ENCODE measurements around the gene ZFYVE21.

The ZFYVE21 gene

DNA sequence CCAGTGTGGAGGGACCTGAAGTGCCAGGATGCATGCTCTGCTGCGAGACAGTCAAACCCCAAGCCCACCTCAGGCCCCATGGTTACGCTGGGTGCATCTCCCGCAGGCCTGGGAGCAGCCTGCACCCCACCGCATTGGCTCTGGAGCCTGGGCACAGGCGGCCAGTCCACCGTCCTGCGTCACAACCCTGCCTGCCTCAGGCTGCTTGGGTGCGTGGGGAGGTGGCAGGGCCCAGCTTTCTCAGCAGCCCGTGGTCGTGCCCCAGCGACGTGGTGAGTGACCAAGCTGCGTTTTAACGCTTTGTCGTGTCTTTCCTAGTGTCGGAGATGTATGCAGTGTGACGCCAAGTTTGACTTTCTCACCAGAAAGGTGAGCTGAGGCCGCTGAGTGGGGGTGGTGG is 10.9 kb downstream of the ZFYVE21 start:
- TF ChIP-seq, protein P1, sequence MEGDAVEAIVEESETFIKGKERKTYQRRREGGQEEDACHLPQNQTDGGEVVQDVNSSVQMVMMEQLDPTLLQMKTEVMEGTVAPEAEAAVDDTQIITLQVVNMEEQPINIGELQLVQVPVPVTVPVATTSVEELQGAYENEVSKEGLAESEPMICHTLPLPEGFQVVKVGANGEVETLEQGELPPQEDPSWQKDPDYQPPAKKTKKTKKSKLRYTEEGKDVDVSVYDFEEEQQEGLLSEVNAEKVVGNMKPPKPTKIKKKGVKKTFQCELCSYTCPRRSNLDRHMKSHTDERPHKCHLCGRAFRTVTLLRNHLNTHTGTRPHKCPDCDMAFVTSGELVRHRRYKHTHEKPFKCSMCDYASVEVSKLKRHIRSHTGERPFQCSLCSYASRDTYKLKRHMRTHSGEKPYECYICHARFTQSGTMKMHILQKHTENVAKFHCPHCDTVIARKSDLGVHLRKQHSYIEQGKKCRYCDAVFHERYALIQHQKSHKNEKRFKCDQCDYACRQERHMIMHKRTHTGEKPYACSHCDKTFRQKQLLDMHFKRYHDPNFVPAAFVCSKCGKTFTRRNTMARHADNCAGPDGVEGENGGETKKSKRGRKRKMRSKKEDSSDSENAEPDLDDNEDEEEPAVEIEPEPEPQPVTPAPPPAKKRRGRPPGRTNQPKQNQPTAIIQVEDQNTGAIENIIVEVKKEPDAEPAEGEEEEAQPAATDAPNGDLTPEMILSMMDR (conservative IDR thresholded peaks at IDR 0.05; ENCODE audit: low read depth, low read length), result no peak
- H3K4me3 ChIP-seq (ENCODE audit: low read length), result no peak overlapping the region
- DNase-seq (ENCODE audit: low read depth), result no peak

DNA sequence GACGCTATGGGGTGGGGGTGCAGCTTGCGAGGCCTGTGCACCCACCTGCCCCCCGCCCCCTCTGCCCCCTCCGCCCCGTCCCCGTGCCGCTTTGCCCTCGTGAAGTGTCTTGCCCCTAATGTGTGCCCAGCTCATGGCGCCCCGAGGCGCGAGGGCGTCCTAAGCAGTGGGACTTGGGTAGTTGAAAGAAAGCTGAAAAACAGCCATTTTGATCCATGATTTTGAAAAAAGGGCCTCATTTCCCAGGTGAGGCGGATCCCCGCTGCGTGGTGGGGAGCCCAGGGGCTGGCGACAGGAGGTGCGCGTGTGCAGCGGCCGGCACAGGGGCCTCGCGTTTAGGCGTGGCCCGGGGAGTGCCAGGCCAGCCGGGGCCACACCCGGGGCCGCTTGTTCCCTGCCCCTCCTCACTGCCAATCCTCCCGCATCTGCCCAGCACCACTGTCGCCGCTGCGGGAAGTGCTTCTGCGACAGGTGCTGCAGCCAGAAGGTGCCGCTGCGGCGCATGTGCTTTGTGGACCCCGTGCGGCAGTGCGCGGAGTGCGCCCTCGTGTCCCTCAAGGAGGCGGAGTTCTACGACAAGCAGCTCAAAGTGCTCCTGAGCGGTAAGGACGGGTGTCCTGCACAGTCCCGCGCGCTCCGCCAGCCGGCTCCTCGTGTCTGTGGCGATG is 11.8 kb downstream of the ZFYVE21 start:
- H3K4me3 ChIP-seq (ENCODE audit: low read length), result no peak overlapping the region
- no peak for DNase-seq (ENCODE audit: low read depth)
- TF ChIP-seq, protein P1 (conservative IDR thresholded peaks at IDR 0.05; ENCODE audit: low read depth, low read length), result peak; percentile 45

DNA sequence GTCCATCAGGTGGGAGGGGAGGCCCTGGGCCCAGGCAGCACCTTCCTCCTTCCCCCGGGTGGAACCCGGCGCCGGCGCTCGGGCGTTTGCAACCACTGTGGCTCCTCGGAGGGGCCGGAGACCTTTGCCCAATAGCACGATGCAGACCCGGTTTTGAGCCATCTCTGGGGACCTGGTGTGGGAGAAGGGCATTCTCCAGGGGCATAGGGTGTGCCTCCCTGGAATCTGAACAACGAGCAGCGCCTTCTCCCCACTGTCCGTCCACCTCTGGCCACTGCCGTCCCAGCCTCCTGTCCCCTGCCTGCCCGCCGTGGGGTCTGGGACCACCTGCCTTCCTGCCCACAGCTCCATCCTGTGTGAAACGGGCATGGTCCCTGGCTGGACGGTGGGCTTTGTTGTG is 12.5 kb downstream of the ZFYVE21 start:
- H3K4me3 ChIP-seq (ENCODE audit: low read length), result no peak overlapping the region
- TF ChIP-seq, protein P1 (conservative IDR thresholded peaks at IDR 0.05; ENCODE audit: low read depth, low read length), result no peak
- no peak for DNase-seq (ENCODE audit: low read depth)

DNA sequence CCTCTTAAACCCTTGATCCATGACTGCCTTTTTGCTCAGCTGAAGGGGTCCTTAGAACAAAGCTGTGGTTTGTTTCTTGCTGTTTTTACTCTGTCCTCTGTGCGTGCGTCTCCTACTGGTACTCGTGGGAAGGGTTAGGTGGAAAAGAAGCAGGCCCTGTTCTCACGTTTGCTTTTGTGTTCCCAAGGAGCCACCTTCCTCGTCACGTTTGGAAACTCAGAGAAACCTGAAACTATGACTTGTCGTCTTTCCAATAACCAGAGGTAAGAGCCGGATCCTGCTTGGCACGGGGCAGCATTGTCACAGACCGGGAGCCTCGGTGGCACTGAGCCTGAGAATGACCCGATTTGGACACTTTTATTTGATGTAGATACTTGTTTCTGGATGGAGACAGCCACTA is 13.1 kb downstream of the ZFYVE21 start:
- no peak overlapping the region for H3K4me3 ChIP-seq (ENCODE audit: low read length)
- no peak for DNase-seq (ENCODE audit: low read depth)
- TF ChIP-seq, protein P1 (conservative IDR thresholded peaks at IDR 0.05; ENCODE audit: low read depth, low read length), result peak; percentile 34

DNA sequence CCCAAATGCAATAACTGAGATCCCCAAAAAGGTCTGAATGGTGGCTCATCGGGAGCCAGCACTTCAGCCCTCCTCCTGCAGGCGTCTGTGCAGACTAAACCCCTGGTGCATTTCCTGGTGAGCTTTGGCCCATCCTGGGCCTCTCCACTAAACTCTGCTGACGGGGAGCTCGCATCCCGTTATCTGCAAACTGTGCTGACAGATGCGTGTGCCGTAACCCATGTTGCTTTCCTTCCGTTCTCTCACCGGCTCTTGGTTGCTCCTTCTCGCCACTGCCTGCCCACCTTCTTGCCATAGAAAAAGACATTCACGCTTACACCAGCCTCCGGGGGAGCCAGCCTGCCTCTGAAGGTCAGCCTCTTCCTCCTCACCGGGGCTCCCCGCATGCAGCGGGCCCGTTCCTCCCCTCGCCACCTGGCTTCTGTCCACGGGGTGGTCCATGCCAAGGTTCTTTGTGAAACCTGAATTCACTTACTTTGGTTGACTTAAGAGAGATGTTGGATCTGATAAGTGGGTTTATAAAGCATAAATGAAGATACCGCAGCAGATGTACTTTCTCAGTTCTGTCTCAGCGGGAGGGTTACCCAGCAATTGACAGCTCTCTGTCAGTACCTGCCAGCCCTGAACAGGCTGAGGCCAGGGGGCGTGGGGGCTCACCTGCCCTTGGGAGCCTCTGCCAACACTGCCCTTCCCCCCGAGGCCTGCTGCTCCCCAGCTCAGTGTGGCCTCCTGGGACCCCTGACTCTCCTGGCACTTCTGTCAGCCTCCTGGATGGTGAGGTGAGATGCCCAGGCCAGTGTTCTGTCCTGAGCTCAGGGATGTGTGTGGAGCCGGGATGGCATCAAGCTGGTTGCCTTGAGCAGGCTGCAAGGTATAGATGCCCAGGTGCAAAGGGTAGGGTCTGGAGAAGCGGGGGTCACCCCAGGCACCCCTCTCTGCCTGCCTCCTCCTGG is 14.2 kb downstream of the ZFYVE21 start:
- TF ChIP-seq, protein P1 (conservative IDR thresholded peaks at IDR 0.05; ENCODE audit: low read depth, low read length), result no peak
- no peak for DNase-seq (ENCODE audit: low read depth)
- H3K4me3 ChIP-seq (ENCODE audit: low read length), result no peak overlapping the region

DNA sequence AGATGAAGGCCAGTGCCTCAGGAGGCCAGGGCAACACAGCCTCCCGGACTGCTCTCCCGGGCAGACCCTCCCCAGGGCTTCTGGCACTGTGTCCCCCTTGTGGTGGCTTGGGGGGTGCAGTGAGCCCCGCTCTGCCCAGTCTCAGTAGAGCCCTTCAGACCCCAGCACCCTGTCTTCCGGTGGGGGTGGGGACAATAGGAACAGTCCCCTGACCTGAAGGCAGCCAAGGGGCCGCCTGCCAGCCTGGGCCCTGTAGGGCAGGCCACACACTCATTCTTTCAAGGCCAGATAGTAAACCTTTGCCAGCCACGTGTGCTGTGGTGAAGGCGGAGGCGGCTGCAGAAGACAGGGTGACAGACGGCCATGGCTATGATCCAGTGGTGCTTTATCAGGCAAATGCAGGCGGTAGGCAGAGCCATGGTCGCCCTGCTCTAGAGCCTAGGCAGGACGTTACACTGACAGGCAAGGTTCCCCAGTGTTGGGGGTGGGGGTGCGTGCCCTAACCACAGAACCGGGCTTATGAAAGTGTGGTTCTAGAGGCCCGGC is 15.0 kb downstream of the ZFYVE21 start:
- no peak for DNase-seq (ENCODE audit: low read depth)
- no peak overlapping the region for H3K4me3 ChIP-seq (ENCODE audit: low read length)

More for the DNA sequence above, 15.0 kb downstream of the ZFYVE21 start:
- TF ChIP-seq, protein P1 (conservative IDR thresholded peaks at IDR 0.05; ENCODE audit: low read depth, low read length), result peak; percentile 24
